NCI-H1105 (cell line): Measurements from ENCODE around the gene A2ML1.
"Not testable (repeated sequence)": the region's sequence is repeated elsewhere in the genome, so short reads cannot be mapped to it uniquely, and the experiment has no call there.

Experiments
- DNase-seq: peaks from one replicate; lab custom pipeline; 2025; lab: John Stamatoyannopoulos, UW

Gene A2ML1

GRCh38 chr12:8906266-8907180, 84.1 kb downstream of the A2ML1 start:
- DNase-seq, result no peak

- no peak for DNase-seq
Measured at GRCh38 chr12:8907513-8907912, 85.1 kb downstream of the A2ML1 start.

- DNase-seq, result no peak
Measured at GRCh38 chr12:8909752-8910151, 87.3 kb downstream of the A2ML1 start.

GRCh38 chr12:8911606-8912268, 89.3 kb downstream of the A2ML1 start:
- no peak for DNase-seq

GRCh38 chr12:8912914-8913313, 90.5 kb downstream of the A2ML1 start:
- peak; percentile 52 for DNase-seq

GRCh38 chr12:8913702-8914032, 91.2 kb downstream of the A2ML1 start:
- peak; percentile 58 for DNase-seq

- DNase-seq, result peak; percentile 94
Measured at GRCh38 chr12:8914033-8914715, 91.8 kb downstream of the A2ML1 start, which contains the start of gene PHC1. Gene PHC1, plus strand, starts transcription at chr12:8914509. Its CDS starts 3,169 bp downstream, at chr12:8917678.

GRCh38 chr12:8914716-8915526, 92.5 kb downstream of the A2ML1 start:
- peak; percentile 57 for DNase-seq

GRCh38 chr12:8916154-8916553, 93.7 kb downstream of the A2ML1 start:
- no peak for DNase-seq

GRCh38 chr12:8917031-8917430, 94.6 kb downstream of the A2ML1 start:
- no peak for DNase-seq

- DNase-seq, result no peak
Measured at GRCh38 chr12:8917751-8918150, 95.3 kb downstream of the A2ML1 start.

GRCh38 chr12:8919643-8920042, 97.2 kb downstream of the A2ML1 start:
- DNase-seq, result not testable (repeated sequence)

- no peak for DNase-seq
Measured at GRCh38 chr12:8922544-8922943, 100.1 kb downstream of the A2ML1 start.
